HG02938 (cell line): Measurements from ENCODE around the gene UPK1A.
A peak's percentile ranks its signal among the peaks of the same experiment; 100 is the strongest.
"Not testable (repeated sequence)": the region's sequence is repeated elsewhere in the genome, so short reads cannot be mapped to it uniquely, and the experiment has no call there.

ENCODE experiments used
- ATAC-seq: cut with Tn5 transposase; IDR thresholded peaks from one replicate; pipeline ENCODE4 v1.9.1; 2021; ENCODE audit warnings: mild to moderate bottlenecking, moderate library complexity; ENCODE audit not compliant: unreplicated experiment

UPK1A gene

GRCh38 chr19:35689836-35690235, 23.5 kb downstream of the UPK1A start:
- no peak for ATAC-seq

GRCh38 chr19:35691106-35691505, 24.8 kb downstream of the UPK1A start:
- ATAC-seq, result not testable (repeated sequence)

GRCh38 chr19:35692010-35692409, 25.7 kb downstream of the UPK1A start:
- ATAC-seq, result no peak

- ATAC-seq, result no peak
These were observed 27.1 kb downstream of the UPK1A start for GRCh38 chr19:35693422-35693821.

- peak; percentile 85 for ATAC-seq
These were observed 27.7 kb downstream of the UPK1A start for GRCh38 chr19:35693835-35694599.

- ATAC-seq, result no peak
These were observed 29.6 kb downstream of the UPK1A start for GRCh38 chr19:35695895-35696422.

GRCh38 chr19:35696835-35697234, 30.5 kb downstream of the UPK1A start:
- ATAC-seq, result no peak

GRCh38 chr19:35702223-35703012, 36.1 kb downstream of the UPK1A start:
- ATAC-seq, result peak; percentile 92

- no peak for ATAC-seq
These were observed 37.0 kb downstream of the UPK1A start for GRCh38 chr19:35703343-35703742.

- no peak for ATAC-seq
These were observed 37.9 kb downstream of the UPK1A start, which contains the start of gene ZBTB32 for GRCh38 chr19:35704218-35704617. Gene ZBTB32 (plus strand): TSS chr19:35704558. CDS start chr19:35714627, 10,069 bp downstream.

- no peak for ATAC-seq
These were observed 42.1 kb downstream of the UPK1A start for GRCh38 chr19:35708391-35708790.

- peak; percentile 36 for ATAC-seq
These were observed 44.7 kb downstream of the UPK1A start for GRCh38 chr19:35710784-35711723.

GRCh38 chr19:35712567-35713505, 46.5 kb downstream of the UPK1A start:
- no peak for ATAC-seq

GRCh38 chr19:35713506-35713850, 47.2 kb downstream of the UPK1A start:
- ATAC-seq, result no peak

- ATAC-seq, result no peak
These were observed 47.7 kb downstream of the UPK1A start for GRCh38 chr19:35713904-35714495.

- no peak for ATAC-seq
These were observed 48.5 kb downstream of the UPK1A start for GRCh38 chr19:35714601-35715354.

GRCh38 chr19:35715355-35715809, 49.1 kb downstream of the UPK1A start:
- ATAC-seq, result no peak

- no peak for ATAC-seq
These were observed 49.9 kb downstream of the UPK1A start for GRCh38 chr19:35715981-35716800.
